ENCODE results near the gene VASP. TPM values are rescaled to one million over a fixed set of nuclear protein-coding genes. Genes with fewer than 3 reads are reported as not detected.

VASP gene
- total RNA-seq, result 108 TPM in 2 replicates
- 134 TPM for total RNA-seq (2013)
- 67.4 and 79.5 TPM in 2 replicates for polyA plus RNA-seq
- polyA minus RNA-seq, result 222 and 299 TPM in 2 replicates

- H3K9me3 ChIP-seq (ENCODE audit: control extremely low read depth in 1 of 3, control insufficient read depth in 2 of 3, insufficient read depth in 1 of 3, low read length in 2 of 3), result peaks cover 0 to 3% (median 0%) of the 10 kb centered on the region in 3 donors
- peak; percentile 50 for ATAC-seq (ENCODE audit: low read depth)
- peak within 1 kb of the TSS; percentile 63 to 96 (median 84) for H3K4me3 ChIP-seq (ENCODE audit: control extremely low read depth in 1 of 5, extremely low read depth in 1 of 5, insufficient read depth in 1 of 5, low read depth in 2 of 5, low read length in 4 of 5)
- H3K4me1 Mint-ChIP-seq, result peaks cover 54% of the 10 kb centered on the region
- H3K27me3 ChIP-seq (replicated peaks in 1 of 4; ENCODE audit: control extremely low read depth in 1 of 4, control insufficient read depth in 3 of 4, insufficient read depth in 4 of 4, low read length in 3 of 4), result no peaks in the 10 kb centered on the region
- peak within 1 kb of the TSS; percentile 71 for H2AFZ ChIP-seq (ENCODE audit: insufficient read depth, low read depth, low read length, poor library complexity, severe bottlenecking)
- peak within 1 kb of the TSS; percentile 94 for H3K27ac Mint-ChIP-seq
- under 1% methylated on average over 50 of the region's 65 CpGs for WGBS (ENCODE audit: insufficient coverage)
- peaks cover 29% of the 10 kb centered on the region for H4K20me1 ChIP-seq (ENCODE audit: control insufficient read depth, insufficient read depth, low read length, poor library complexity, severe bottlenecking)
- TF ChIP-seq EZH2 (IDR thresholded peaks at IDR 0.05; ENCODE audit: borderline replicate concordance, insufficient read depth, low read depth, low read length, poor library complexity, severe bottlenecking), result no peak
- TF ChIP-seq, protein P1, sequence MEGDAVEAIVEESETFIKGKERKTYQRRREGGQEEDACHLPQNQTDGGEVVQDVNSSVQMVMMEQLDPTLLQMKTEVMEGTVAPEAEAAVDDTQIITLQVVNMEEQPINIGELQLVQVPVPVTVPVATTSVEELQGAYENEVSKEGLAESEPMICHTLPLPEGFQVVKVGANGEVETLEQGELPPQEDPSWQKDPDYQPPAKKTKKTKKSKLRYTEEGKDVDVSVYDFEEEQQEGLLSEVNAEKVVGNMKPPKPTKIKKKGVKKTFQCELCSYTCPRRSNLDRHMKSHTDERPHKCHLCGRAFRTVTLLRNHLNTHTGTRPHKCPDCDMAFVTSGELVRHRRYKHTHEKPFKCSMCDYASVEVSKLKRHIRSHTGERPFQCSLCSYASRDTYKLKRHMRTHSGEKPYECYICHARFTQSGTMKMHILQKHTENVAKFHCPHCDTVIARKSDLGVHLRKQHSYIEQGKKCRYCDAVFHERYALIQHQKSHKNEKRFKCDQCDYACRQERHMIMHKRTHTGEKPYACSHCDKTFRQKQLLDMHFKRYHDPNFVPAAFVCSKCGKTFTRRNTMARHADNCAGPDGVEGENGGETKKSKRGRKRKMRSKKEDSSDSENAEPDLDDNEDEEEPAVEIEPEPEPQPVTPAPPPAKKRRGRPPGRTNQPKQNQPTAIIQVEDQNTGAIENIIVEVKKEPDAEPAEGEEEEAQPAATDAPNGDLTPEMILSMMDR (IDR thresholded peaks at IDR 0.05), result no peak
- DNase-seq, result peak; percentile 95
- ChIA-PET POLR2A (interaction anchor here (0.6 to 1.3 kb wide), 5 partner anchors 109 to 210 kb away, joined by 3 to 6 read pairs (median 5); no protein-coding TSS in a partner anchor), CTCF (interaction anchor here (1.0 to 3.4 kb wide), 6 partner anchors 8 to 68 kb away, joined by 3 to 12 read pairs (median 4); no protein-coding TSS in a partner anchor)
- H3K79me2 ChIP-seq (ENCODE audit: control insufficient read depth, insufficient read depth, low read length), result peaks cover 68% of the 10 kb centered on the region
- no peaks in the 10 kb centered on the region for H3K27me3 Mint-ChIP-seq
- peak within 1 kb of the TSS; percentile 83 to 87 for H3K27ac ChIP-seq (ENCODE audit: low read length in 2 of 2)
- peaks cover 34 to 45% of the 10 kb centered on the region in 2 donors for H3K4me1 ChIP-seq (ENCODE audit: control insufficient read depth in 2 of 2, insufficient read depth in 2 of 2, low read length in 2 of 2)
- H3K9me3 Mint-ChIP-seq (ENCODE audit: insufficient read depth), result no peaks in the 10 kb centered on the region
- intact Hi-C loops (cut with micrococcal nuclease), result loop anchor here (1.0 to 5.0 kb wide), 11 partner anchors 8 to 380 kb away; partner anchors contain the start of genes DMWD, IRF2BP1, OPA3 and POLR1G
- peak within 1 kb of the TSS; percentile 94 for H3K4me3 Mint-ChIP-seq
- H3K9ac ChIP-seq (ENCODE audit: low read length), result peak within 1 kb of the TSS; percentile 90
- no peaks in the 10 kb centered on the region for H3K36me3 ChIP-seq (replicated peaks in 1 of 2; ENCODE audit: control extremely low read depth in 1 of 2, control insufficient read depth in 1 of 2, extremely low read depth in 1 of 2, insufficient read depth in 2 of 2, low read length in 1 of 2)
- H3K4me2 ChIP-seq (replicated peaks; ENCODE audit: low read depth, low read length, poor library complexity, severe bottlenecking), result peak within 1 kb of the TSS; percentile 84
These were observed at the start of gene VASP for GRCh38 chr19:45506989-45507871. TSS of gene VASP (plus strand) at chr19:45507479. CDS start at chr19:45507772, 293 bp downstream.
